Stimulated activated CD8-positive, alpha-beta memory T cell treated with anti-CD3 and anti-CD28 coated beads, Interleukin-15, amount 100 ng/mL, for 24 hours (primary cell): Measurements from ENCODE around the gene JDP2.

ENCODE experiments used
- DNase-seq: peaks from one replicate; pipeline ENCODE4 v3.0.0-alpha.2; 2020; ENCODE audit warnings: low read depth

JDP2 gene

GRCh38 chr14:75437201-75438143 is 9.7 kb downstream of the JDP2 start:
- no peak for DNase-seq

- DNase-seq = no peak
Observed at GRCh38 chr14:75438486-75439080, 10.8 kb downstream of the JDP2 start.

GRCh38 chr14:75439989-75440388 is 12.2 kb downstream of the JDP2 start:
- DNase-seq = no peak

GRCh38 chr14:75440733-75441477 is 13.1 kb downstream of the JDP2 start:
- no peak for DNase-seq

GRCh38 chr14:75441728-75442127 is 13.9 kb downstream of the JDP2 start:
- DNase-seq = no peak

- no peak for DNase-seq
Observed at GRCh38 chr14:75442166-75442565, 14.3 kb downstream of the JDP2 start.

- no peak for DNase-seq
Observed at GRCh38 chr14:75442642-75443041, 14.8 kb downstream of the JDP2 start.

GRCh38 chr14:75443203-75443969 is 15.6 kb downstream of the JDP2 start:
- DNase-seq = no peak

GRCh38 chr14:75445236-75445635 is 17.4 kb downstream of the JDP2 start:
- no peak for DNase-seq

GRCh38 chr14:75445963-75446362 is 18.1 kb downstream of the JDP2 start:
- no peak for DNase-seq

- no peak for DNase-seq
Observed at GRCh38 chr14:75446447-75446846, 18.6 kb downstream of the JDP2 start.

- DNase-seq = no peak
Observed at GRCh38 chr14:75448209-75448608, 20.4 kb downstream of the JDP2 start.

- DNase-seq = no peak
Observed at GRCh38 chr14:75449036-75449435, 21.2 kb downstream of the JDP2 start.

- no peak for DNase-seq
Observed at GRCh38 chr14:75449696-75450095, 21.9 kb downstream of the JDP2 start.

- DNase-seq = no peak
Observed at GRCh38 chr14:75450381-75451276, 22.8 kb downstream of the JDP2 start.

- DNase-seq = no peak
Observed at GRCh38 chr14:75452324-75452723, 24.5 kb downstream of the JDP2 start.

GRCh38 chr14:75452900-75453816 is 25.3 kb downstream of the JDP2 start:
- DNase-seq = no peak

GRCh38 chr14:75453817-75454434 is 26.1 kb downstream of the JDP2 start:
- no peak for DNase-seq

GRCh38 chr14:75454963-75455546 is 27.2 kb downstream of the JDP2 start:
- no peak for DNase-seq
